Esophagus mucosa (tissue), 1 donor: Measurements from ENCODE around the gene C7orf25. TPM values are rescaled to one million over a fixed set of nuclear protein-coding genes. Genes with fewer than 3 reads are reported as not detected.

Experiments
- ATAC-seq: fragments of 200-7000 bp; cut with Tn5 transposase; one replicate; pipeline ENCODE4 v1.9.1; 2020
- total RNA-seq: library from RNA; stranded (reverse); gene quantifications from one replicate; pipeline ENCODE4 v1.2.4, GENCODE V29; 2023
- donor health status: DM: yes; HTN: yes; CAD: no.

C7orf25 gene
- total RNA-seq, 1 donor from 2014 or later, result 3.8 TPM

- ATAC-seq, result peak; percentile 66
Measured at GRCh38 chr7:42876182-42877068, 35.4 kb downstream of the C7orf25 start.

- ATAC-seq, result peak; percentile 26
Measured at GRCh38 chr7:42869131-42870020, 42.5 kb downstream of the C7orf25 start.

DNA sequence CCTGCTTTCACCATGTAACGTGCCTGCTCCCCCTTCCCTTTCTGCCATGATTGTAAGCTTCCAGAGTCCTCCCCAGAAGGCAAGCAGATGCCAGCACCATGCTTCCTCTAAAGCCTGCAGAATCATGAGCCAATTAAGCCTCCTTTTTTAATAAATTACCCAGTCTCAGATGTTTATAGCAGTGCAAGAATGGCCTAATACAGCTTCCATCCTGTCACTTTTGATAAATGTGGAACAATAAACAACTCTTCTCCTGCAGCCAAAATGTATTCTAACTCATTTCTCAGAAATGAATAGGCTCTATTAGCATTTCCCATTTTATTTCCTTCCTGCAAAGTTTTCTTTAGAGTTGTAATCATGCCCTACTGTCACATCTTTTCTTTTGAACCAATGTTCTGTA, 43.4 kb downstream of the C7orf25 start:
- no peak for ATAC-seq

Other genes with a start within 250 kb of the C7orf25 start
- gene PSMA2, start 20.1 kb upstream of the C7orf25 start, total RNA-seq, result 74.4 TPM
- 41.2 TPM for gene MRPL32, start 20.3 kb upstream of the C7orf25 start, total RNA-seq
- 0.40 TPM for gene HECW1, start 200.6 kb upstream of the C7orf25 start, total RNA-seq